ENCODE measurements around the gene CCDC6.

CCDC6 gene

DNA sequence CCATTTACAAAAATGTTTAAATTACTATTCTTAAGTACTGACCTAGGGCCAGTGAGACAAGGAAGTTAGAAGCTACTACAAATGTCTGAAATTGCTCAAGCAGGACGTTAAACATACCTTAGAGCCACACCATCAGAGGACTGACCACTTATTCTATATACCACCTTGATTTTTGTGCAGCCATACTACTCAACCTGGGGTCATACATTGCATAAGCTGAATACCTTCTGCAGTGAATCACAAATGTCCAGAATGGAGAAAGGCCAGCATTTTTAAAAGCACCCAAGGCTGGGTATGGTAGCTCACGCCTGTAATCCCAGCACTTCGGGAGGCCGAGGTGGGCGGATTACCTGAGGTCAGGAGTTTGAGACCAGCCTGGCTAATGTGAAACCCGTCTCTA lies 131.9 kb downstream of the CCDC6 start:
- ChIA-PET POLR2A (no interaction called here), CTCF (interaction anchor here (1.3 to 1.5 kb wide), 2 partner anchors 10 to 132 kb away, joined by 3 read pairs; partner anchors contain the start of gene CCDC6)
- TF ChIP-seq, protein P1, sequence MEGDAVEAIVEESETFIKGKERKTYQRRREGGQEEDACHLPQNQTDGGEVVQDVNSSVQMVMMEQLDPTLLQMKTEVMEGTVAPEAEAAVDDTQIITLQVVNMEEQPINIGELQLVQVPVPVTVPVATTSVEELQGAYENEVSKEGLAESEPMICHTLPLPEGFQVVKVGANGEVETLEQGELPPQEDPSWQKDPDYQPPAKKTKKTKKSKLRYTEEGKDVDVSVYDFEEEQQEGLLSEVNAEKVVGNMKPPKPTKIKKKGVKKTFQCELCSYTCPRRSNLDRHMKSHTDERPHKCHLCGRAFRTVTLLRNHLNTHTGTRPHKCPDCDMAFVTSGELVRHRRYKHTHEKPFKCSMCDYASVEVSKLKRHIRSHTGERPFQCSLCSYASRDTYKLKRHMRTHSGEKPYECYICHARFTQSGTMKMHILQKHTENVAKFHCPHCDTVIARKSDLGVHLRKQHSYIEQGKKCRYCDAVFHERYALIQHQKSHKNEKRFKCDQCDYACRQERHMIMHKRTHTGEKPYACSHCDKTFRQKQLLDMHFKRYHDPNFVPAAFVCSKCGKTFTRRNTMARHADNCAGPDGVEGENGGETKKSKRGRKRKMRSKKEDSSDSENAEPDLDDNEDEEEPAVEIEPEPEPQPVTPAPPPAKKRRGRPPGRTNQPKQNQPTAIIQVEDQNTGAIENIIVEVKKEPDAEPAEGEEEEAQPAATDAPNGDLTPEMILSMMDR (IDR thresholded peaks at IDR 0.05; ENCODE audit: control extremely low read depth, extremely low read depth, low read depth, missing control alignments): no peak
- no peak for DNase-seq (ENCODE audit: extremely low spot score)

DNA sequence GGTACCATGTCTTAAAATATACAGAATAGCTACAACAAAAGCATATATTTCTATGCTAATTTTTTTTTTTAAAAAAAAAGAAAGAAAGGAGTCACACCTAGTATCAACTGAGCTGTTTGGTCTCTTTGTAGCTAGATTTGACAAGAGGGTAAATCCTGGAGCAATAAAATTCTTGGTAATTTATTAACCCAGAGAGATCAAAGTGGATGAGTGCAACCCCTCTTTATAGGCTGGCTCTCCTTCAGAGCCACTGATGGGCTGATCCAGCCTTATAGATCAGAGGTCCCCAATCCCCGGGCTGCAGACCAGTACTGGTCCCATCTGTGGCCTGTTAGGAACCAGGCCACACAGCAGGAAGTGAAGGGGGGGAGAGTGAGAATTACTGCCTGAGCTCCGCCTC lies 133.3 kb downstream of the CCDC6 start:
- ChIA-PET CTCF (no interaction called here), POLR2A (no interaction called here)
- TF ChIP-seq, protein P1 (IDR thresholded peaks at IDR 0.05; ENCODE audit: control extremely low read depth, extremely low read depth, low read depth, missing control alignments): no peak
- DNase-seq (ENCODE audit: extremely low spot score): no peak

DNA sequence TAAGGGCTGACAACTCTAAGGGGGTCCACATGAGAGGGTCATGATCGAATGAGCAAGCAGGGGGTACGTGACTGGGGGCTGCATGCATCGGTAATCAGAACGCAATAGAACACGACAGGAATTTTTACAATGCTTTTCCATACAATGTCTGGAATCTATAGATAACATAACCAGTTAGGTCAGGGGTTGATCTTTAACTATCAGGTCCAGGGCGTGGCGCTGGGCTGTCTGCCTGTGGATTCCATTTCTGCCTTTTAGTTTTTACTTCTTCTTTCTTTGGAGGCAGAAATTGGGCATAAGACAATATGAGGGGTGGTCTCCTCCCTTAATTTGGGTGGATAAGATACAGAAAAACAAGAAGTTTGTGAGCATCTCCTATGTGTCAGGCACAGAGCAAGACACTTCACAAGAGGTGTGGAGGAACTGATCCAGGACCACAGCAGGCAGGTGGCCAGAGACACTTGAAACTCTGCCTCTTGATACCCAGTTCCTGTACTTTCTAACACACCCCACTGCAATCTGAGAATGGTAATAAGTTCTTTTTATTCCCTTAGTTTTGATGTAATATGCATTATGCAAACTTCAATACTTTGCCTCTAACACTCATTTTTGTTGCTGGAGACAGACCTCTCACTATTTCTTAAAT lies 135.1 kb downstream of the CCDC6 start:
- ChIA-PET POLR2A (no interaction called here), CTCF (interaction anchor here (1.2 kb wide), 1 partner anchor 29 kb away, joined by 5 read pairs; no protein-coding TSS in a partner anchor)
- TF ChIP-seq, protein P1 (IDR thresholded peaks at IDR 0.05; ENCODE audit: control extremely low read depth, extremely low read depth, low read depth, missing control alignments): no peak
- DNase-seq (ENCODE audit: extremely low spot score): no peak

DNA sequence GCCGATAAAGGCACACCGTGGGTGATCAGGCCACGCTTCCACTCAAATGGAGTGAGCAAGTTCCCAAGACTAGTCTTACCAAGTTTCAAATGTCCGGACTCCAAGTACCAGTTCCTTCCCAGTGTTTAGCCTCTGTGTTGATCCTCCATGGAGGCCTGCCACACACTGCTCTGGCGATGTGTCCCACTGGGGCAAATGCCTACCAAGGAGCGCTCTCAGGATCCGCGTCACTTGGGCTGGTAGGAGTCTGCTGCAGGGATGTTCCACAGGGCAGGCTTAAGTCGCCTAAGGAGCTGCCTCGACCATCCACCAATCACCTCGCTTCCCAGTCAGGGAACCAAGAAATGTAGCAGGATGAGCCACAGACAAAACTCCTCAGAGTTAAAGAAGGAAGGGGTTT lies 135.7 kb downstream of the CCDC6 start:
- TF ChIP-seq, protein P1 (IDR thresholded peaks at IDR 0.05; ENCODE audit: control extremely low read depth, extremely low read depth, low read depth, missing control alignments): no peak
- POLR2A ChIA-PET: no interaction called here
- CTCF ChIA-PET: no interaction called here
- DNase-seq (ENCODE audit: extremely low spot score): no peak

DNA sequence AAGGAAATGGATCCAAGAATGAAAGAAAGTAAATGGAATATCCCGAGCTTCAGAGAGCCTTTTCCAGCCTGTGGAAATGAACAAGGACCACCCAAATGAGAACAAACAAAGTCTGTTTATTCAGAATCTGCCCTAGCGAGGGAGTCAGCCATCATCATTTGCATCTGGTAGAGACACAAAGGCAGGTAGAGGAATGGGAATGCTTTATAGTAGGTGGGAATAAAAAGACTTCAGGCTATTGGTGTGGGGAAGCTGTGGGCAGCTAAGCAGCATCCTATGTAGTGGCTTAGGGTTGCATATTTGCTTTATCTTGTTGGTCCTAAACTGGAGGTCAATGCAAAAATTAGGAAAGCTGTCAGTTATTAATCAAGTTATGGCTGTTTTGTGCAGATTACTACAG lies 143.9 kb downstream of the CCDC6 start:
- no peak for DNase-seq (ENCODE audit: extremely low spot score)
- ChIA-PET POLR2A (no interaction called here), CTCF (no interaction called here)
- TF ChIP-seq, protein P1 (IDR thresholded peaks at IDR 0.05; ENCODE audit: control extremely low read depth, extremely low read depth, low read depth, missing control alignments): no peak

DNA sequence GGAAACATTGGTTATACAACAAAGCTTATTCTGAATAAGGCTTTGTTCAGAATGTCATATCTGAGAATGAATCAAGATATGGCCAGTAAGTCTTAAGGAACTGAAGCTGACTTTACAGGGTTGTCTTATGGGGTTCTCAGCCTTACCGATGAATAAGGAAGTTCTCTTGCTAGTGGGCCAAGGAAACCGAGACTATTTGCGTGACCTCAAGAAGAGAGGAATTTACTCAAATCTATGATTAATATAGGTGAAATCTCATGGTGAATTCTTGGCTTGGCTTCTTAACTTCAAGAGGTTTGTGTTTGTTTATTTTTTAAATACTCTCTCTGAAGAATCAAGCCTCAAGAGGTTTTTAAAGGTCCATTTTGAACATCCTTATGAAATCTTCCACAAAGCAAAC lies 148.4 kb downstream of the CCDC6 start:
- TF ChIP-seq, protein P1 (IDR thresholded peaks at IDR 0.05; ENCODE audit: control extremely low read depth, extremely low read depth, low read depth, missing control alignments): no peak
- ChIA-PET POLR2A (no interaction called here), CTCF (no interaction called here)
- no peak for DNase-seq (ENCODE audit: extremely low spot score)

Data from GM10248 (cell line).